GM19372 (cell line): Measurements from ENCODE around the gene MSH3.
"Not testable (repeated sequence)": the region's sequence is repeated elsewhere in the genome, so short reads cannot be mapped to it uniquely, and the experiment has no call there.

Experiments used
- ATAC-seq: cut with Tn5 transposase; IDR thresholded peaks from one replicate; pipeline ENCODE4 v1.9.1; 2021; ENCODE audit warnings: mild to moderate bottlenecking, low read depth, moderate library complexity; ENCODE audit not compliant: unreplicated experiment

Gene MSH3

GRCh38 chr5:80784451-80784850 is 130.0 kb downstream of the MSH3 start:
- no peak for ATAC-seq

DNA sequence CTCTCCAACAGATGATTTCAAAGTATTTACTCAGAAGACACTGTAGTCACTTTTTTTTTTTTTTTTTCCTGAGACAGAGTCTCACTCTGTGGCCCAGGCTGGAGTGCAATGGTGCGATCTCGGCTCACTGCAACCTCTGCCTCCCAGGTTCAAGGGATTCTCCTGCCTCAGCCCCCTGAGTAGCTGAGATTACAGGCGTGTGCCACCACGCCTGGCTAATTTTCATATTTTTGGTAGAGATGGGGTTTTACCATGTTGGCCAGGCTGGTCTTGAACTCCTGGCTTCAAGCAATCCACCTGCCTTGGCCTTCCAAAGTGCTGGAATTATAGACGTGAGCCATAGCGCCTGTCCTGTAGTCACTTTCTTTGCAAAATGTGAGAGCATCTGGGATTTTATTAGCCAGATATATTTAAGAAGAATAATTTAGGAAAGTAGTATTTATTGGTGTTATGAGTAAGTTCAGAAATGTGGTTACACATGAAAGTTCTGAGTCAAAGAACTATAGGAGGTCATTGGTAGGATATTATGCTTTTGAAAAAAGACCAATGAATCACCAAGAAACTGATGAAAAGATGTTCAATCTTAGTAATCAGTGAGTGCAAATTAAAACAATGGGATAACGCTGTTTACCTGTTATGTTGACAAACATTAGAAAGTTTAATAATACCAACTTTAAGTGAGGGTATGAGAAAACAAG is 135.0 kb downstream of the MSH3 start:
- not testable (repeated sequence) for ATAC-seq

GRCh38 chr5:80790698-80791097 is 136.2 kb downstream of the MSH3 start:
- no peak for ATAC-seq

DNA sequence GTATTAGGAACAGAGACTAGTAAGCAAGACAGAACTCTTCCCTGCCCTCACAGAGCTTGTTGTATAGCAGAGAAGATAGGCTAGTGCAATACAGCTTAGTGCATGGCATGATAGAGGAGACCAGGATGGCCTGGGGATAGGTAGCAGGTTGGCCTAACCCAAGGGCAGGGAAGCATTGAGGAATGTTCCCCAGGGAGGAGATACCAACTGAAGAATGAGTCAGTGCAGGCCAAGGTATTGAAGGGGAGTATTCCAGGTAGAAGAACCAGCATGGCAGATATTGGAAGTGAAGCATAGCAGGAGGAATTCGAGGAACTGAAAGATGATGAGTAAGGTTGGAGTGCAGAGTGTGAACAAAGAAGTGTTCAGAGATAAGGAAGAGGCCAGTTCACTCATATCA is 138.9 kb downstream of the MSH3 start:
- ATAC-seq: no peak

DNA sequence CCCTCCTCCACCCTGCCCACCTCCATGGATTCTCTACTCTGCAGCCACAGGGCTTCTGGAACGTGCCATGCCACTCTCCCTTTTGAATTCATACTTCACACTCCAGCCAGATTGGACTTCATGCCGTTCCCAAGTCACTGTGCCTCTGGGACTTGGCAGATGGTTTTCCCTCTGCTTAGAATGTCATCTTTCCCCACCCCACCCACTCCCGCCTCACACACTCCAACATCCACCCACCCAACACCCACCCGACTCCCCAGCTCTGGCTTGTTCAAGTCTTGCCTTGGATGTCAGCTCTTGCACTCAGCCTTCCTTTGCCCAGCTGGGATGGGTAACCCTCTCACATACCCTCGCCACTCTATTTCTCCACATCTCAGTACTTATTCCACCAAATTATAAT is 142.4 kb downstream of the MSH3 start:
- ATAC-seq: no peak

DNA sequence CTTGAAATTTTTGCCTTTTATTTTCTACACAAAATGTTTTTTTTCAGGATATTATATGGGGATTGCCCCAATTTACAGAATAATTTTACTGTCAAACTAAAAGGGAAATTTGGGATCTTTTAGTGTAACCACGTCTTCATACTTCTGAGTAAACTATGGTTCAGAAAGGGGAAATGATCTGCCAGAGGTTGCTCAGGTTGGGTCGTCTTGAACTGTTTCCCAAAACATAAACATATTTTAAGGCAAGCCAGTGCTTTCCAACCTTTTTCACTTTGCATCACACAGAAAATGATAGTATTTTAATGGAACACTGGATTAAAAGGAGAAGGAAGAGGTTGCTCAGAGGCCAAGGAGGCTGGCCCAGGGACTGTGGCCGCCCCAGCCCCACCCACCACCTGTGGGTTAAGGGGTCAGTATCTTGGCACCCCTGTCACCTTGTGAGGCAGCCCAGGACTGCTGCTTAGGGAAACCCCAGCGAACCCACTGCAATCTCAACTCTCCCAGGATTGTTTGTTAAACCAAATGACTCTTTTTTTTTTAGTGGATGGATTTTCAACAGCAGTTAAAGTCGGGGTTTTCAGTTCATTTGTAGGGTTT is 143.1 kb downstream of the MSH3 start:
- ATAC-seq: no peak

DNA sequence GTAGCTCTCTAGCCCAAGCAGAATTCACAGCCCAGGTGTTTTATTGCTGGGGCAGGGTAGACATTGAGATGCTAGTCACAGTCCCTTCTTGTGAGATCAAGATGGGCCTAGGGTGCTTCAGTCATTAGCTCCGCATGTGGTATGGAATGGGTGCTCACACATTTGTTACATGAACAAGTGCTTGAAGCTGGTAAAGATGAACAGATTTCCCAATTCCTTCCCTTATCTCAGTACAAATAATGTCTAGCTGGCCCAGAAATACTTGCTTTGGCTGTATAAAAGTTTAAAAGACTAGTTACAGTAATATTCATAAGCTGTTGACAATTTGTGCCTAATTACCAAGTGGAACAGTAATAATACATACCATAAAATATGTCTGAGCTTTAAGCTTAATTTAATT is 143.7 kb downstream of the MSH3 start:
- no peak for ATAC-seq

- ATAC-seq: no peak
Observed at GRCh38 chr5:80798633-80799032, 144.2 kb downstream of the MSH3 start.

GRCh38 chr5:80799041-80799440 is 144.6 kb downstream of the MSH3 start:
- ATAC-seq: no peak

DNA sequence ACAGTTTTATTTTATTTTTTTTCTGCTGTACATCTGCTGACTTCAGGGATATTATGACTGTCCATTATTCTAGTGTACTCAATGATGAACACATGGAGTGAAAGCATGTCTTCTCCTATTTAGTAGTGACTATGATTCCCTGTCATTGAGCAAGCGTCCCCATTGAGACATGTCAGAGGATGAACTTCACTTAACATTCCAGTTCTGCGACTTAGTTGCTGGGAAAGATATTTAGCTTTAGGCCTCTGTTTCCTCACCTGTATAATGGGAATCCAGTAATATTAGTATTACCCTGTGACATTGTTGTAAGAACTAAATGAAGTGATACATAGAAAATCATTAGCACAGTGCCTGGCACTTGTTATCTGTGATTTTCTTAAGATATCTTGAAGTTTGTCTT is 145.1 kb downstream of the MSH3 start:
- ATAC-seq: no peak

DNA sequence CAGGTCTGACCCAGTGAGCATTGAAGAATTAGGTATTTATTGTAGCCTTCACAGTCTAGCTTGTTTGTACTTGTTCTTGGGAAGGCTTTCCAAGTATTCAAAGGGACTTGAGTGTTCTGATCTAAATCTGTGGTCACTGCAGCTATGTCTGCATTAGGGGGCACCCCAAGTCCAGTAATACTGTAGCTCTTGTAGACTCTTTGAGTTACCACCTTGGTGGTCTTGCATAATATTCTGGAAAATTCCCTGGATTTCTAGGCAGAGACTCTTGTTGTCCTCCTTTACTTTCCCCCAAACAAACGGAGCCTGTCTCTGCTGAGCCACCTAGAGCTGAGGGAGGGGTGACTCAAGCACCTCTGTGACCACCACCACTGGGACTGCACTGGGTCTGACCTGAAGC is 149.9 kb downstream of the MSH3 start:
- ATAC-seq: no peak

GRCh38 chr5:80805038-80805437 is 150.6 kb downstream of the MSH3 start:
- no peak for ATAC-seq

DNA sequence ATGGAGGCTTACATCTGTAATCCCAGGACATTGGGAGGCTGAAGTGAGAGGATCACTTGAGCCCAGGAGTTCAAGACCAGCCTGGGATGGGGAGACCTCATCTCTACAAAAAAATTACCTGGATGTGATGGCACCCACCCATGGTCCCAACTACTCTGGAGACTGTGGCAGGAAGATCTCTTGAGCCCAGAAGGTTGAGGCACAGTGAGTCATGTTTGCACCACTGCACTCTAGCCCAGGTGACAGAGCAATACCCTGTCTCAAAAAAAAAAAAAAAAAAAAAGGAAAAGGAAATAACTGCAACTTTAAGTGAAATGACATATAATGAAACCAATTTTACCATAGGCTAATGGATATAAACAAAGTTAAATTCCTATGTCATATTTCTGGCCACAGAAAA is 152.5 kb downstream of the MSH3 start:
- ATAC-seq: no peak

GRCh38 chr5:80809451-80809850 is 155.0 kb downstream of the MSH3 start:
- no peak for ATAC-seq

DNA sequence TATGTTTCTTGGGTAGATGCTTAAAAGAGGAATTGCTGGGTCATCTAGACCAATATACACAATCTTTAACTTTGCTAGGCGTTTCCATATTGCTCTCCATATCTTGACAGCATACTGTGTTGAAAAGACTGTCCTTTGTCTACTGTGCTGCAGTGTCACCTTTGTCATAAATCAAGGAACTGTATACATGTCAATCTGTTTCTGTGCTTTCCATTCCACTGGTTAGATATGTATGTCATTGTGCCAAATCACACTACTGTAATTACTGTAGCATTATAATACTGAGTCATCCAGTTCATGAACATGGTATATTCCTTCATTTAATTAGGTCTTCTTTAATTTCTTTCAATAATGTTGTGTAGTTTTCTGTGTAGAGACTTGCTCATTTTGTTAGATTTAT is 156.0 kb downstream of the MSH3 start:
- ATAC-seq: no peak

DNA sequence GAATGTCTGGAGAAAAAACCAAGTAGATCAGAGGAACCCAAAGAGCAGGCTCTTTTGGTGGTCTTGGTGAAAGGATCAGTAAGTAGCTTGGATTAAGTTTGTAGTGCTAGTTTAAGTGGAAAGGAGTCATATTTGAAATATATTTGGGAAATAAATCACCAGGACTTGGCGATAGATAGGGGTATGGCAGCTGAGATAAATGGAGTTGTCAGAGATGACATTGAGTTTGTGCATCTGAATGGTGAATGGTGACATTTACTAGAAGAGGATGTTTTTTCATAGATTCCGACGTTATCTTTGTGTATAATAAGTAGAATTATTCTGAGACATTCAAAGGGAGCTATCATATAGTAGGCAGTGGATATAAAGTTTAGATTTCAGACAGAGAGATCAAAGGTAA is 162.1 kb downstream of the MSH3 start:
- ATAC-seq: no peak

DNA sequence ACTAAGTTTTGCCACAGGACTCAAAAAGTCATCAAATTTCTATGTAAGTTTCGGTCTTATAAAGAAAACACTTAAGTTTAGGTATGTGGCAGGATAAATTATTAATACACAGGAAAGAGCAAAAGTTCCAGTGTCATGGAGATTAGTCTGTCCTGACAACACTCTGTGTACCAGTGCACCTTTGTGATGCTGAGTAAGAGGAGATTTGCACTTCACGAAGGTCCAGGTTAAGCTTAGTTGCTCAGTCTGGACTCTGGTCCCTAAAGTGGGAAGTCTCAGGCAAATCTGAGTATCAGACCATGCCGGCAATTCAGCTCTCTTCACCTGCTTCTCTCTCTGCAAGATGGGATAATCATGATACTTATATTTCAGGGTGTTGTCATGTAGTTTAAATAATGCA is 166.2 kb downstream of the MSH3 start:
- no peak for ATAC-seq

- no peak for ATAC-seq
Observed at GRCh38 chr5:80822640-80823039, 168.2 kb downstream of the MSH3 start.

DNA sequence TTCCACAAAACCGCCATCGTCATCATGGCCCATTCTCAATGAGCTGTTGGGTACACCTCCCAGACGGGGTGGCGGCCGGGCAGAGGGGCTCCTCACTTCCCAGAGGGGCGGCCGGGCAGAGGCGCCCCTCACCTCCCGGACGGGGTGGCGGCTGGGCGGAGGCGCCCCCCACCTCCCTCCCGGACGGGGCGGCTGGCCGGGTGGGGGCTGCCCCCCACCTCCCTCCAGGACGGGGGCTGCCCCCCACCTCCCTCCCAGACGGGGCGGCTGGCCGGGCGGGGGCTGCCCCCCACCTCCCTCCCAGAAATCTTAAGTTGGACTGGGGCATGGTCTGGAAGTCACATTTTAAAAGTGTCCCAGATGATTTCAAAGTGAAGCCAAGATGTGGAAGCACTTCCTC is 169.7 kb downstream of the MSH3 start:
- not testable (repeated sequence) for ATAC-seq

- no peak for ATAC-seq
Observed at GRCh38 chr5:80825786-80826460, 171.5 kb downstream of the MSH3 start.

DNA sequence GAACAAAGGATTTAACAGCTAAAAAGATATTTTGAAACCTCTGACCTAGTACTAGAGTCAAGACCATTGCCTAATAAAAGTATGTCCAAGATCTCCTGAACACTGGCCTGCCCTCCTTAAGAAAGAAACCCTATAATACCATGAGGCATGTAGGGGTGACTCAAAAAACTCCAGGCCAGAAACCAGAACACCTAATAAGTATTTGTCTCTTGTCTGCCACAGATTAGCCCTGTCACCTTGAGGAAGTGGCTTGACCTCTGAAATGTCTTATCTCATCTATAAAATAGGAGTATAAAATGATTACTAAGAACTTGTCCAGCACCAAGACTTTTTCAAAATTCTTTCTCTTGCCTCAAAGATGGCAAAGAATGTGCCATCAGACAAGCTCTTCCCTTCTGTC is 180.3 kb downstream of the MSH3 start:
- no peak for ATAC-seq

DNA sequence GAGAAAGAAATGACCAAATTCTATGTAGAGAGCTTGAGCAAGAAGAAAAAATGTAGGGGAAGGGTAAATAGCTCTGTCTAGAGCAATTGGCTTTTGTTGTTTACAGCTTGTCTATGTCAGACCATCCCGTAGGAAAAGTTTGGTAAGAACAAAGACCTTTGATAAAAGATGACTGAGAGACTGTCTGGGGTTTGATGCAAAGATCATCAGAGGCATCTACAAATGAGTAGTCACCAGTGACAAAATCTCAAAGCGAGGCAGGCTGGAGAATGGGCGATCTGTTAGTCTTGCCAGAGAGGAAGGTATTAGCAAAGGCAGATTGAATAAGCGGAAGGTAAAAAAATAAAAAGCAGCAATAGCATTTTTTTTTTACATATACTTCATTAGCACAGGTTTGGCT is 180.7 kb downstream of the MSH3 start:
- ATAC-seq: no peak
